Testis (tissue), 2 donors: ENCODE results near the gene CXCL17.

Experiments
- CTCF ChIP-seq, 3 experiments: fragments of 450-650 bp in 2 of 3; fragments of 200-600 bp in 1 of 3; sonication (generic) in 1 of 3; IDR thresholded peaks; one replicate each; pipeline ENCODE4 v1.5.1; 2016 to 2019; ENCODE audit warnings: antibody characterized with exemption in 3 of 3, mild to moderate bottlenecking in 2 of 3, moderate library complexity in 1 of 3
- POLR2A ChIP-seq: fragments of 450-650 bp; IDR thresholded peaks from one replicate; pipeline ENCODE4 v1.6.1; 2017; ENCODE audit warnings: antibody characterized with exemption, mild to moderate bottlenecking, moderate library complexity

DNA sequence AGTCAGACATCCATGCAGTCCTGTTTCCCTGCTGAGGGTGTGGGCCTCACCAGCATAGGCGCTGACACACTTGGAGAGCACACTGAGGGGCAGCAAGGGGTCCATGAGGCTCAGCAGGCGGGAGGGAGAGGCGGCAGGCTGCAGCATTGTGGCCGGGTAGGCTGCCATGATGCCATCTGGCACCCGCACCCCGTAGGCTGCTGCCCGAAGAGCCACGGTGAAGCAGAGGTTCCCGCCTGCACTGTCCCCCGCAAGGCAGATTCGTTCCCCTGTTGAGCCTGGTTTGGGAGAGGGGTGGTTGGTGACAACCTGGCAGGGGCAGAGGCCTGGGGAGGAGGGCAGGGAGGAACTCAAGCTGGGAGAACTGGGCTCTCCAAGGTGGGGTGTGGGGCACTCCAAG is 36.6 kb downstream of the CXCL17 start:
- TF ChIP-seq CTCF (IDR thresholded peaks at IDR 0.05) (no peak), POLR2A (no peak)
